ELR (cell line): ENCODE results near the gene USP17L27.
"Not testable (repeated sequence)": the region's sequence is repeated elsewhere in the genome, so short reads cannot be mapped to it uniquely, and the experiment has no call there.

Source experiments
- DNase-seq: peaks from one replicate; pipeline ENCODE4 v3.0.0-alpha.2; 2015; ENCODE audit warnings: low read depth

Gene USP17L27, protein sequence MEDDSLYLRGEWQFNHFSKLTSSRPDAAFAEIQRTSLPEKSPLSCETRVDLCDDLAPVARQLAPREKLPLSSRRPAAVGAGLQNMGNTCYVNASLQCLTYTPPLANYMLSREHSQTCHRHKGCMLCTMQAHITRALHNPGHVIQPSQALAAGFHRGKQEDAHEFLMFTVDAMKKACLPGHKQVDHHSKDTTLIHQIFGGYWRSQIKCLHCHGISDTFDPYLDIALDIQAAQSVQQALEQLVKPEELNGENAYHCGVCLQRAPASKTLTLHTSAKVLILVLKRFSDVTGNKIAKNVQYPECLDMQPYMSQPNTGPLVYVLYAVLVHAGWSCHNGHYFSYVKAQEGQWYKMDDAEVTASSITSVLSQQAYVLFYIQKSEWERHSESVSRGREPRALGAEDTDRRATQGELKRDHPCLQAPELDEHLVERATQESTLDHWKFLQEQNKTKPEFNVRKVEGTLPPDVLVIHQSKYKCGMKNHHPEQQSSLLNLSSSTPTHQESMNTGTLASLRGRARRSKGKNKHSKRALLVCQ

DNA sequence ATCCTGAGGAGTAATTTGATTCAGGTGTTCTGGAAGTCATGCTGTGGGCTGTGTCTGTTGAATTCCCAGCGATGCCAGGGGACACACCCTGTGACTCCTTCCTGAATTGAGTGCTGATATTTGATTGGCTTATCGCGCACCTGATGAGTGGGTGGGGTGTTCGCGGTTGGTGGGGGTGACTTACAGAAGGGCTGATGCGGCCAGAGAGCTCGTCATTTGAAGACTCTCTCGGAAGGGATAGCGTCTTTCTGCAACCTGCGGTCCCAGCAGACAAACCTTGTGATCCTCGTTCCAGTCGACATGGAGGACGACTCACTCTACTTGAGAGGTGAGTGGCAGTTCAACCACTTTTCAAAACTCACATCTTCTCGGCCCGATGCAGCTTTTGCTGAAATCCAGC lies at the start of gene USP17L27:
USP17L27 (plus strand) TSS at position 301 of the 400 bp plus-strand sequence; CDS start at position 301, 0 bp downstream.
- not testable (repeated sequence) for DNase-seq

DNA sequence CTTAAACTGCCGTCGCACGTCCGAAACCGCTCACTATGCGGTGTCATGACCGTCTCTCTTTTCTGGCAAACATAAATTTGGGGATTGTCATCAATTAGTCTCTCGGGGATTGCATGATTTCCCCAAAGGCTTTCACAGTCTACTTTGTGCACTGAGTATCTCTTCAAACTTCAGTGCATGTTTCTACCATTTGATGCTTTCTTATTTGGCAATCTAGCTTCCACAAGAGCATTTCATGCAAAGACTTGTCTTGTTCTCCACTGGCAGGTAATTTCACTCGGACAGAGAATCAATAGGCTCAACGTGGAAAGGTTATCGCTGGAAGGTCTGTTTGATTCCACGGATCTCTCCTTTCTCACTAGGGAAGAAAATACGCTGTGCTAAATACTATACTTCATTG lies 19.8 kb upstream of the USP17L27 start:
- DNase-seq: not testable (repeated sequence)

DNA sequence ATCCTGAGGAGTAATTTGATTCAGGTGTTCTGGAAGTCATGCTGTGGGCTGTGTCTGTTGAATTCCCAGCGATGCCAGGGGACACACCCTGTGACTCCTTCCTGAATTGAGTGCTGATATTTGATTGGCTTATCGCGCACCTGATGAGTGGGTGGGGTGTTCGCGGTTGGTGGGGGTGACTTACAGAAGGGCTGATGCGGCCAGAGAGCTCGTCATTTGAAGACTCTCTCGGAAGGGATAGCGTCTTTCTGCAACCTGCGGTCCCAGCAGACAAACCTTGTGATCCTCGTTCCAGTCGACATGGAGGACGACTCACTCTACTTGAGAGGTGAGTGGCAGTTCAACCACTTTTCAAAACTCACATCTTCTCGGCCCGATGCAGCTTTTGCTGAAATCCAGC lies 19.1 kb upstream of the USP17L27 start, which contains the start of gene USP17L24:
USP17L24 (plus strand) TSS at position 301 of the 400 bp plus-strand sequence; CDS start at position 301, 0 bp downstream.
- DNase-seq: not testable (repeated sequence)

DNA sequence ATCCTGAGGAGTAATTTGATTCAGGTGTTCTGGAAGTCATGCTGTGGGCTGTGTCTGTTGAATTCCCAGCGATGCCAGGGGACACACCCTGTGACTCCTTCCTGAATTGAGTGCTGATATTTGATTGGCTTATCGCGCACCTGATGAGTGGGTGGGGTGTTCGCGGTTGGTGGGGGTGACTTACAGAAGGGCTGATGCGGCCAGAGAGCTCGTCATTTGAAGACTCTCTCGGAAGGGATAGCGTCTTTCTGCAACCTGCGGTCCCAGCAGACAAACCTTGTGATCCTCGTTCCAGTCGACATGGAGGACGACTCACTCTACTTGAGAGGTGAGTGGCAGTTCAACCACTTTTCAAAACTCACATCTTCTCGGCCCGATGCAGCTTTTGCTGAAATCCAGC lies 14.3 kb upstream of the USP17L27 start, which contains the start of gene USP17L25:
USP17L25 (plus strand) TSS at position 301 of the 400 bp plus-strand sequence; CDS start at position 301, 0 bp downstream.
- not testable (repeated sequence) for DNase-seq

DNA sequence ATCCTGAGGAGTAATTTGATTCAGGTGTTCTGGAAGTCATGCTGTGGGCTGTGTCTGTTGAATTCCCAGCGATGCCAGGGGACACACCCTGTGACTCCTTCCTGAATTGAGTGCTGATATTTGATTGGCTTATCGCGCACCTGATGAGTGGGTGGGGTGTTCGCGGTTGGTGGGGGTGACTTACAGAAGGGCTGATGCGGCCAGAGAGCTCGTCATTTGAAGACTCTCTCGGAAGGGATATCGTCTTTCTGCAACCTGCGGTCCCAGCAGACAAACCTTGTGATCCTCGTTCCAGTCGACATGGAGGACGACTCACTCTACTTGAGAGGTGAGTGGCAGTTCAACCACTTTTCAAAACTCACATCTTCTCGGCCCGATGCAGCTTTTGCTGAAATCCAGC lies 9.6 kb upstream of the USP17L27 start, which contains the start of gene USP17L26:
USP17L26 (plus strand) TSS at position 301 of the 400 bp plus-strand sequence; CDS start at position 301, 0 bp downstream.
- DNase-seq: not testable (repeated sequence)

DNA sequence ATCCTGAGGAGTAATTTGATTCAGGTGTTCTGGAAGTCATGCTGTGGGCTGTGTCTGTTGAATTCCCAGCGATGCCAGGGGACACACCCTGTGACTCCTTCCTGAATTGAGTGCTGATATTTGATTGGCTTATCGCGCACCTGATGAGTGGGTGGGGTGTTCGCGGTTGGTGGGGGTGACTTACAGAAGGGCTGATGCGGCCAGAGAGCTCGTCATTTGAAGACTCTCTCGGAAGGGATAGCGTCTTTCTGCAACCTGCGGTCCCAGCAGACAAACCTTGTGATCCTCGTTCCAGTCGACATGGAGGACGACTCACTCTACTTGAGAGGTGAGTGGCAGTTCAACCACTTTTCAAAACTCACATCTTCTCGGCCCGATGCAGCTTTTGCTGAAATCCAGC lies 4.8 kb upstream of the USP17L27 start, which contains the start of gene USP17L5:
USP17L5 (plus strand) TSS at position 301 of the 400 bp plus-strand sequence; CDS start at position 301, 0 bp downstream.
- DNase-seq: not testable (repeated sequence)

DNA sequence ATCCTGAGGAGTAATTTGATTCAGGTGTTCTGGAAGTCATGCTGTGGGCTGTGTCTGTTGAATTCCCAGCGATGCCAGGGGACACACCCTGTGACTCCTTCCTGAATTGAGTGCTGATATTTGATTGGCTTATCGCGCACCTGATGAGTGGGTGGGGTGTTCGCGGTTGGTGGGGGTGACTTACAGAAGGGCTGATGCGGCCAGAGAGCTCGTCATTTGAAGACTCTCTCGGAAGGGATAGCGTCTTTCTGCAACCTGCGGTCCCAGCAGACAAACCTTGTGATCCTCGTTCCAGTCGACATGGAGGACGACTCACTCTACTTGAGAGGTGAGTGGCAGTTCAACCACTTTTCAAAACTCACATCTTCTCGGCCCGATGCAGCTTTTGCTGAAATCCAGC lies 4.6 kb downstream of the USP17L27 start, which contains the start of gene USP17L28:
USP17L28 (plus strand) TSS at position 301 of the 400 bp plus-strand sequence; CDS start at position 301, 0 bp downstream.
- DNase-seq: not testable (repeated sequence)

DNA sequence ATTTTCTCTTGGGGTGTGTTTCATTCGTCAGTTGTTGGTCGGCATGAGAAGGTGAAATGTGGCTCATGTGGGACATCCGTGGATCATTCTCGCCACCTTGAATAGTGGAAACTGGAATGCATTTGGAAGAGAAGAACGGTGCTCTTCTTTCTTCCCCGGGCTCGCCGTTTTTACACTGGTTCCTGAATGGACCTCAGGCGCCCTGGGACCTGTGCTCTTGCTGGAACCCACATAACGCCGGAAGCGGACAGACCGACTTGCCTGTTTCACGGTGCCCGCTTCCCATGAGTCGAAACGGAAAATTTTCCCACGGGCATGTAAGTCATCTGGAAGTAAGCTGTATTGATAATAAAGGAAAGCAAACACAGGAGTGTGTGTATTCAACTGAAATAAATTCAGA lies 6.9 kb downstream of the USP17L27 start:
- not testable (repeated sequence) for DNase-seq

DNA sequence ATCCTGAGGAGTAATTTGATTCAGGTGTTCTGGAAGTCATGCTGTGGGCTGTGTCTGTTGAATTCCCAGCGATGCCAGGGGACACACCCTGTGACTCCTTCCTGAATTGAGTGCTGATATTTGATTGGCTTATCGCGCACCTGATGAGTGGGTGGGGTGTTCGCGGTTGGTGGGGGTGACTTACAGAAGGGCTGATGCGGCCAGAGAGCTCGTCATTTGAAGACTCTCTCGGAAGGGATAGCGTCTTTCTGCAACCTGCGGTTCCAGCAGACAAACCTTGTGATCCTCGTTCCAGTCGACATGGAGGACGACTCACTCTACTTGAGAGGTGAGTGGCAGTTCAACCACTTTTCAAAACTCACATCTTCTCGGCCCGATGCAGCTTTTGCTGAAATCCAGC lies 9.4 kb downstream of the USP17L27 start, which contains the start of gene USP17L29:
USP17L29 (plus strand) TSS at position 301 of the 400 bp plus-strand sequence; CDS start at position 301, 0 bp downstream.
- not testable (repeated sequence) for DNase-seq

DNA sequence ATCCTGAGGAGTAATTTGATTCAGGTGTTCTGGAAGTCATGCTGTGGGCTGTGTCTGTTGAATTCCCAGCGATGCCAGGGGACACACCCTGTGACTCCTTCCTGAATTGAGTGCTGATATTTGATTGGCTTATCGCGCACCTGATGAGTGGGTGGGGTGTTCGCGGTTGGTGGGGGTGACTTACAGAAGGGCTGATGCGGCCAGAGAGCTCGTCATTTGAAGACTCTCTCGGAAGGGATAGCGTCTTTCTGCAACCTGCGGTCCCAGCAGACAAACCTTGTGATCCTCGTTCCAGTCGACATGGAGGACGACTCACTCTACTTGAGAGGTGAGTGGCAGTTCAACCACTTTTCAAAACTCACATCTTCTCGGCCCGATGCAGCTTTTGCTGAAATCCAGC lies 18.9 kb downstream of the USP17L27 start, which contains the start of gene USP17L30:
USP17L30 (plus strand) TSS at position 301 of the 400 bp plus-strand sequence; CDS start at position 301, 0 bp downstream.
- DNase-seq: not testable (repeated sequence)

DNA sequence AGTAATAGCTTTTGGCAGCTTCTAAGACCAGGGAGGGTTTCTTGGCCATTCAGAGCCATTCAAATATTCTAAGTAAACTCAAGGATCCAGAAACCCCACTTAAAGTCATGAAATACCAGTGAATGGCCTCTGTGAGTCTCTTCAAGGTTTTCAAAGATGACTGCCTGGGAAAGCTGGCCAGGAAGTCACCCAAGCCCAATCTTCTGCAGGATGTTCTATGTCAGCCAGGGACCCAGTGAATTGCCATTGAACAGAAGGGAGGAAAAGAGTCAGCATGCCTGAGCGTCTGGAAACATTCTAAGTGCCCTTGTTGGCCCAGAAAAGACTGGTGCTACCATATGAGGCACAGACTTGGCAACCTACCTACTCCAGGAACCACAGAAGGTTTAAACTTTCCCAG lies 35.9 kb downstream of the USP17L27 start:
- not testable (repeated sequence) for DNase-seq

DNA sequence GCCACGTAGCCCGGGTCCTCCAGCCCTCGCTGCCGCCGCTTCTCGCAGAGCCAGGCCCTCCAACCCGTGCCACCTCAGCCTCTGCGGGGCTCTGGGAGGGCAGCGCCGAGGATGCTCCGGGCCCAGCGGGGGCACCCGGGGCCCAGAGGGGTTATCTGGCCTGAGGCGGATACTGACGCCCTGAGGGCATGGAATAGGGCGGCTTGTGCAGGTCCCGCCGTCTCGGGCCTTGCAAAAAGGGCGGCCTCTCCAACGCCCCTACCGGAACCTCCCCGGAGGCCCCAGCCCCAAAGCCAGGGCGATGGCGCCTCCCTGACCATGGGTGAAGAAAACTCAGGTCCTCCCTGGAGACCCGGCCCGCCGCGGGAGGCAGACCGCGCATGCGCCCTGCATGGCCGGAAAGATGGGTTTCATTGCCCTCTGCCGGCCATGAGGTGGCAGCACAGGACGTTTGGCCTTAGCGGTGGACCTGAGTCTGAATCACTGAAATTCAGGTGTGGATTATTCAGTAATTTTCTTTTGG lies 37.1 kb downstream of the USP17L27 start:
- not testable (repeated sequence) for DNase-seq

DNA sequence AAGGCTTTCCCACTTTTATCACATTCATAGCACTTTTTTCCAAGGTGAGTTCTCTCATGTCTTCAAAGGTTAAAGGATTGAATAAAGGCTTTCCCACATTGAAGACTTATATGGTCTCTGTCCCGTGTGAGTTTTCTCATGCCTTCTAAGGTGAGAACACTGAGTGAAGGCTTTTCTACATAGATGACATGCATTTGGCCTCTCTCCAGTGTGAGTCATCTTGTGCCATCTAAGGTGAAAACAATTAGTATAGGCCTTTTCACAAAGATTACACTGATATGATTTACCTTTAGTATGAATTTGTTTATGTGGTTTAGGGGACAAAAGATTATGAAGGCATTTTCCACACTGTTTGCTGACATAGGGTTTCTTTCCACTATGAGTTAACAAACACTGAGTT lies 40.2 kb downstream of the USP17L27 start:
- no peak for DNase-seq

DNA sequence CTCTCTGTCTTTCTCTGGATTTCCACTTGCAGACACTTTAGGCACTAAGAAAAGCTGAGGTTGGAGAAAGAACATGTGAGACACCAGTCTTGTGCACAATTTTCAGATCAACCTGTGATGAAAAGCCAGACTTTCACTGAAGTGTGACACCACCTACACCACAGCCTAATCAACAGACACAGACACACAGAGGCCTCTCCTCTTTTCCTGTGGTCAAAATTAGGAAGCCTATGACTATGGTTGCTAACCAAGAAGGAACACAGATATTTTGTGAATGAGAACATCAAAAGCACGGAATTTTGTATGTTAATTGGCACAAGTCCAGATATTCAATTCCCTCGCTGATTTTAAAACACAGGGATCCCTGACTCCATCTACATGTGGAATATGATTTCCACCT lies 45.1 kb downstream of the USP17L27 start:
- DNase-seq: not testable (repeated sequence)
